ENCODE results near the gene YBX2. TPM values are rescaled to one million over a fixed set of nuclear protein-coding genes. Genes with fewer than 3 reads are reported as not detected.

YBX2 gene
- total and polyA plus RNA-seq, 2 donors (not counting 3 experiments of a cell fraction or from before 2014, with no cell fraction given), result 0.15 to 0.31 TPM

GRCh38 chr17:7323731-7324437, 29.4 kb upstream of the YBX2 start:
- CTCF ChIA-PET, result interaction anchor here (0.8 to 1.8 kb wide), 6 partner anchors 13 to 237 kb away, joined by 3 to 13 read pairs (median 6); partner anchors contain the start of genes ACAP1, SLC2A4 and TNFSF13
- Histone ChIP-seq H3K4me1 (ENCODE audit: control insufficient read depth, extremely low read depth, insufficient read depth, low read length) (peaks cover 6% of the 10 kb centered on the region), H3K9ac (replicated peaks; ENCODE audit: extremely low read depth, insufficient read depth, low read length) (no peak overlapping the region), H3K27me3 (ENCODE audit: control insufficient read depth in 2 of 2, insufficient read depth in 2 of 2, low read length in 2 of 2) (no peaks in the 10 kb centered on the region), H3K27ac (ENCODE audit: insufficient read depth, low read depth, low read length) (no peak overlapping the region), H3K36me3 (ENCODE audit: control insufficient read depth in 2 of 2, extremely low read depth in 1 of 2, insufficient read depth in 2 of 2, low read length in 2 of 2) (peaks cover 10 to 43% of the 10 kb centered on the region in 2 experiments), H3K4me3 (replicated peaks in 1 of 3; ENCODE audit: insufficient read depth in 1 of 3, low read depth in 1 of 3, low read length in 3 of 3) (no peak overlapping the region), H2AFZ (ENCODE audit: low read depth, low read length) (no peak overlapping the region), H4K20me1 (replicated peaks; ENCODE audit: control insufficient read depth, extremely low read depth, insufficient read depth, low read length) (no peaks in the 10 kb centered on the region), H3K9me1 (replicated peaks; ENCODE audit: control insufficient read depth, extremely low read depth, insufficient read depth, low read length) (no peaks in the 10 kb centered on the region), H3K79me2 (ENCODE audit: control insufficient read depth, insufficient read depth, low read length) (peaks cover 10% of the 10 kb centered on the region), H3K4me2 (ENCODE audit: insufficient read depth, low read length) (no peak overlapping the region), H3K9me3 (replicated peaks; ENCODE audit: control insufficient read depth, insufficient read depth, low read length) (no peaks in the 10 kb centered on the region)
- intact Hi-C loops (cut with micrococcal nuclease) (loop anchor here (1.0 kb wide), 2 partner anchors 22 to 237 kb away; partner anchors contain the start of gene SENP3), dilution Hi-C loops (cut with MboI; ENCODE audit: extremely low pct_ligation_motif_present, low sequenced_read_pairs) (no loop called here)
- FAIRE-seq (peak; percentile 79), DNase-seq (ENCODE audit: low read depth, low spot score) (peak; percentile 32)
- POLR2A ChIA-PET, result no interaction called here
- BruUV-seq (replicated peaks), result TSS peak; percentile 7
- no peak for TF ChIP-seq EZH2 (IDR thresholded peaks at IDR 0.05; ENCODE audit: borderline replicate concordance, low read depth, low read length, severe bottlenecking)
- TF ChIP-seq MAX (IDR thresholded peaks at IDR 0.05; ENCODE audit: insufficient read depth, insufficient read length), result no peak
- TF ChIP-seq CTCF (IDR thresholded peaks at IDR 0.05; ENCODE audit: extremely low read depth in 1 of 2, insufficient read depth in 1 of 2, low read depth in 1 of 2, low read length in 2 of 2), result peak; percentile 91 to 95
- no peak for TF ChIP-seq POLR2AphosphoS5 (IDR thresholded peaks at IDR 0.05; ENCODE audit: insufficient read depth, low read depth, low read length)
- TF ChIP-seq JUN (IDR thresholded peaks at IDR 0.05; ENCODE audit: borderline replicate concordance, insufficient read depth, insufficient read length, low read depth), result no peak
- TF ChIP-seq MYC (IDR thresholded peaks at IDR 0.05; ENCODE audit: low read depth, low read length), result no peak

Data from endothelial cell of umbilical vein (primary cell).